H9 (cell line): Measurements from ENCODE around the gene INPP5F. TPM values are rescaled to one million over a fixed set of nuclear protein-coding genes. Genes with fewer than 3 reads are reported as not detected.

Experiments used
- DNase-seq: peaks from one replicate; pipeline ENCODE4 v3.0.0-alpha.2; 2017
- H2AFZ ChIP-seq: one replicate; pipeline ENCODE4 v1.6.1; 2013; ENCODE audit warnings: mild to moderate bottlenecking, low read length, control low read depth, moderate library complexity
- H2AK5ac ChIP-seq: 2 replicates; pipeline ENCODE4 v1.6.1; 2013; ENCODE audit warnings: low read length, control low read depth, mixed read lengths; ENCODE audit not compliant: insufficient read length
- H2BK120ac ChIP-seq: one replicate; pipeline ENCODE4 v1.6.1; 2013; ENCODE audit warnings: low read depth, mild to moderate bottlenecking, low read length, control low read depth, inconsistent platforms; ENCODE audit not compliant: poor library complexity, severe bottlenecking
- H2BK12ac ChIP-seq: 2 replicates; pipeline ENCODE4 v1.6.1; 2013; ENCODE audit warnings: low read length, control low read depth, mixed read lengths, low read depth; ENCODE audit not compliant: insufficient read length
- H2BK15ac ChIP-seq: 2 replicates; pipeline ENCODE4 v1.6.1; 2013; ENCODE audit warnings: low read depth, low read length, control low read depth
- H2BK20ac ChIP-seq: one replicate; pipeline ENCODE4 v1.6.1; 2013; ENCODE audit warnings: low read depth, mild to moderate bottlenecking, low read length, control low read depth, inconsistent platforms; ENCODE audit not compliant: poor library complexity, severe bottlenecking
- H2BK5ac ChIP-seq: 2 replicates; pipeline ENCODE4 v1.6.1; 2013; ENCODE audit warnings: low read length, control low read depth, mixed read lengths; ENCODE audit not compliant: insufficient read length
- H3K14ac ChIP-seq: 2 replicates; pipeline ENCODE4 v1.6.1; 2013; ENCODE audit warnings: low read length, control low read depth; ENCODE audit not compliant: insufficient read depth
- H3K18ac ChIP-seq: 2 replicates; pipeline ENCODE4 v1.6.1; 2013; ENCODE audit warnings: low read depth, mild to moderate bottlenecking, mixed read lengths, low read length, control low read depth; ENCODE audit not compliant: insufficient read length
- H3K23ac ChIP-seq: 2 replicates; pipeline ENCODE4 v1.6.1; 2013; ENCODE audit warnings: low read length, control low read depth, mixed read lengths, low read depth; ENCODE audit not compliant: insufficient read length
- H3K23me2 ChIP-seq: 2 replicates; pipeline ENCODE4 v1.6.1; 2013; ENCODE audit warnings: low read depth, mild to moderate bottlenecking, mixed read lengths, low read length, control low read depth; ENCODE audit not compliant: insufficient read length, poor library complexity, severe bottlenecking
- H3K27ac ChIP-seq: 2 replicates; pipeline ENCODE4 v1.5.1; 2013; ENCODE audit warnings: low read length, control low read depth, mixed read lengths, low read depth; ENCODE audit not compliant: insufficient read length
- H3K27me3 ChIP-seq: 2 replicates; pipeline ENCODE4 v1.6.1; 2013; ENCODE audit warnings: low read length, control low read depth, inconsistent platforms; ENCODE audit not compliant: insufficient read depth
- H3K4ac ChIP-seq: 2 replicates; pipeline ENCODE4 v1.6.1; 2013; ENCODE audit warnings: low read depth, mild to moderate bottlenecking, control low read depth, inconsistent platforms, low read length, moderate library complexity
- H3K4me1 ChIP-seq: 2 replicates; pipeline ENCODE4 v1.6.1; 2013; ENCODE audit warnings: low read length, control low read depth, inconsistent platforms; ENCODE audit not compliant: insufficient read depth
- H3K4me2 ChIP-seq: 2 replicates; pipeline ENCODE4 v1.6.1; 2013; ENCODE audit warnings: low read length, control low read depth, mixed read lengths; ENCODE audit not compliant: insufficient read length, insufficient read depth
- H3K56ac ChIP-seq: 2 replicates; pipeline ENCODE4 v1.6.1; 2013; ENCODE audit warnings: low read depth, mild to moderate bottlenecking, mixed read lengths, low read length, control low read depth; ENCODE audit not compliant: insufficient read length
- H3K79me1 ChIP-seq: 2 replicates; pipeline ENCODE4 v1.6.1; 2013; ENCODE audit warnings: low read depth, mild to moderate bottlenecking, moderate library complexity, low read length, control low read depth, inconsistent platforms; ENCODE audit not compliant: insufficient read depth, poor library complexity, severe bottlenecking
- H3K79me2 ChIP-seq: 2 replicates; pipeline ENCODE4 v1.6.1; 2013; ENCODE audit warnings: low read length, control low read depth, inconsistent platforms; ENCODE audit not compliant: insufficient read depth
- H3K9ac ChIP-seq: 2 replicates; pipeline ENCODE4 v1.6.1; 2013; ENCODE audit warnings: low read length, control low read depth, mixed read lengths; ENCODE audit not compliant: insufficient read length; ENCODE audit errors: extremely low read depth
- H3K9me3 ChIP-seq: one replicate; pipeline ENCODE4 v1.6.1; 2013; ENCODE audit warnings: low read depth, low read length, inconsistent platforms; ENCODE audit not compliant: control insufficient read depth
- H3T11ph ChIP-seq: one replicate; pipeline ENCODE4 v1.6.1; 2013; ENCODE audit warnings: mild to moderate bottlenecking, low read length, control low read depth, inconsistent platforms
- H4K20me1 ChIP-seq: one replicate; pipeline ENCODE4 v1.6.1; 2013; ENCODE audit not compliant: control insufficient read depth, insufficient read length, insufficient read depth
- H4K5ac ChIP-seq: 2 replicates; pipeline ENCODE4 v1.6.1; 2013; ENCODE audit warnings: low read depth, mild to moderate bottlenecking, mixed read lengths, low read length, control low read depth; ENCODE audit not compliant: insufficient read length
- H4K8ac ChIP-seq: replicated peaks from 2 replicates; pipeline ENCODE4 v1.6.1; 2013; ENCODE audit warnings: low read length, control low read depth, mixed read lengths, low read depth; ENCODE audit not compliant: insufficient read length
- H4K91ac ChIP-seq: 2 replicates; pipeline ENCODE4 v1.6.1; 2013; ENCODE audit warnings: low read depth, mild to moderate bottlenecking, moderate library complexity, mixed read lengths, low read length, control low read depth; ENCODE audit not compliant: insufficient read length
- H3K27ac Mint-ChIP-seq, 3 experiments: 2 replicates in 2 of 3; 3 replicates in 1 of 3; pipeline ENCODE4 v1.8.0; 2020 to 2021; ENCODE audit warnings: mixed read lengths in 3 of 3, mild to moderate bottlenecking in 1 of 3, moderate library complexity in 1 of 3
- H3K27me3 Mint-ChIP-seq: 2 replicates; pipeline ENCODE4 v1.8.0; 2021; ENCODE audit warnings: low read depth, mild to moderate bottlenecking, moderate library complexity, mixed read lengths
- H3K36me3 Mint-ChIP-seq, 3 experiments: 2 replicates in 2 of 3; 3 replicates in 1 of 3; pipeline ENCODE4 v1.8.0; 2020 to 2021; ENCODE audit warnings: low read depth in 3 of 3, mixed read lengths in 3 of 3; ENCODE audit not compliant: insufficient read depth in 1 of 3
- H3K4me1 Mint-ChIP-seq, 2 experiments: 2 replicates each; pipeline ENCODE4 v1.8.0; 2020; ENCODE audit warnings: mixed read lengths in 2 of 2
- H3K4me3 Mint-ChIP-seq, 2 experiments: 2 replicates in 1 of 2; 3 replicates in 1 of 2; pipeline ENCODE4 v1.8.0; 2020 to 2021; ENCODE audit warnings: mild to moderate bottlenecking in 2 of 2, mixed read lengths in 2 of 2, moderate library complexity in 1 of 2
- H3K9me3 Mint-ChIP-seq, 2 experiments: 2 replicates in 1 of 2; 3 replicates in 1 of 2; pipeline ENCODE4 v1.8.0; 2020; ENCODE audit warnings: mild to moderate bottlenecking in 2 of 2, mixed read lengths in 2 of 2, moderate library complexity in 1 of 2
- CTCF ChIP-seq: fragments of 200-600 bp; sonication (generic); conservative IDR thresholded peaks from 3 replicates; pipeline ENCODE4 v1.8.0; 2021; ENCODE audit warnings: antibody characterized with exemption, mild to moderate bottlenecking
- WGBS: extraction: QIAGEN DNeasy Blood & Tissue Kit; methylation state at CpG from one replicate; pipeline ENCODE4 v1.1.7; 2013; ENCODE audit warnings: missing lambda C conversion rate, low lambda C conversion rate, mixed read lengths; ENCODE audit not compliant: insufficient read length; ENCODE audit errors: extremely low coverage; 5-methylcytosine and 5-hydroxymethylcytosine counted together
- total RNA-seq: library from RNA; stranded (reverse); gene quantifications from 2 replicates; pipeline ENCODE4 v1.2.1, GENCODE V29; 2021

Gene INPP5F
- total RNA-seq, 1 experiment from 2014 or later = 108 TPM

DNA sequence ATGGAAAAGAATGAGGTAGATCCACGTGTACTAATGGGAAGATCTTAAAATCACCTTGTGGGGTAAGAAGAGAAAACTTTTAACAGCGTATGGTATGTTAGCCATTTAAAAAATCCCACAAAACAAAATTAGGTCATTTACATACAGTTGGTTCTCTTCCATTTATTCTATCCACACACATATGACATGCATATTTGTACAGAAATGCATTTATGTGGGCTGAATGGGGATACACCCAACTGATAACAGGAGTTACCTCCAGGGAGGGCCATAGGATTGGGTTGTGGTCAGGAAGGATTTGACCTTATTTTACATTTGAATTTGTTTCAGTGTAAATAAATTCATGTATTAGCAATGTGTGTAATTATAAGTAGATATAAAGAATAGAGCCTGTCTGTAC lies 75.3 kb downstream of the INPP5F start:
- H3K36me3 Mint-ChIP-seq = peaks cover 0 to 23% (median 21%) of the 10 kb centered on the region in 3 experiments
- no peak overlapping the region for H3K4me2 ChIP-seq
- peaks cover 0 to 1% of the 10 kb centered on the region in 2 experiments; a peak in 1 of 5 replicates for H3K9me3 Mint-ChIP-seq
- no peaks in the 10 kb centered on the region for H3K9me3 ChIP-seq
- H3K27me3 ChIP-seq = no peaks in the 10 kb centered on the region
- H3K4me3 Mint-ChIP-seq = no peak overlapping the region
- H4K20me1 ChIP-seq = no peaks in the 10 kb centered on the region
- H3K56ac ChIP-seq = no peak overlapping the region
- H3K23ac ChIP-seq = no peak overlapping the region
- no peak overlapping the region; a peak in 1 of 7 replicates for H3K27ac Mint-ChIP-seq
- no peaks in the 10 kb centered on the region for H3K79me2 ChIP-seq
- no peak overlapping the region for H2AFZ ChIP-seq
- no peak overlapping the region for H3K9ac ChIP-seq
- H3K4me1 Mint-ChIP-seq = no peaks in the 10 kb centered on the region
- no peaks in the 10 kb centered on the region for H3K27me3 Mint-ChIP-seq
- no peak overlapping the region for H4K91ac ChIP-seq
- no CpG with 5 or more reads among the region's 2 CpGs for WGBS
- H3K23me2 ChIP-seq = no peaks in the 10 kb centered on the region
- no peak overlapping the region for H2BK15ac ChIP-seq
- H2AK5ac ChIP-seq = no peak overlapping the region
- no peaks in the 10 kb centered on the region for H3K4me1 ChIP-seq
- DNase-seq = no peak
- H2BK20ac ChIP-seq = no peak overlapping the region
- H3T11ph ChIP-seq = no peak overlapping the region
- no peak overlapping the region for H2BK12ac ChIP-seq
- H3K4ac ChIP-seq = no peak overlapping the region
- no peak overlapping the region for H3K18ac ChIP-seq
- no peak overlapping the region for H2BK5ac ChIP-seq
- TF ChIP-seq CTCF = no peak
- H3K79me1 ChIP-seq = no peaks in the 10 kb centered on the region
- H3K14ac ChIP-seq = no peak overlapping the region
- no peak overlapping the region for H3K27ac ChIP-seq
- H4K5ac ChIP-seq = no peak overlapping the region
- H4K8ac ChIP-seq = no peak overlapping the region
- H2BK120ac ChIP-seq = no peak overlapping the region
